Fibroblast of pulmonary artery (primary cell): ENCODE data around the gene UCP3.

Source experiments
- DNase-seq: peaks from one replicate; pipeline ENCODE4 v3.0.0-alpha.2; 2010; ENCODE audit warnings: low read depth
- H3K4me3 ChIP-seq: replicated peaks from 2 replicates; pipeline ENCODE4 v1.5.1; 2011; ENCODE audit warnings: low read depth, mild to moderate bottlenecking, control low read depth, low read length, moderate library complexity
- CTCF ChIP-seq: IDR thresholded peaks from 2 replicates; pipeline ENCODE4 v1.5.1; 2011; ENCODE audit warnings: mild to moderate bottlenecking, control low read depth, low read length, inconsistent platforms; ENCODE audit errors: missing control alignments

Gene UCP3

GRCh38 chr11:74008373-74009229, at the start of gene UCP3:
Gene UCP3, minus strand, starts transcription at chr11:74009085. Its CDS starts 2,043 bp downstream, at chr11:74007042.
- TF ChIP-seq CTCF: no peak
- DNase-seq: no peak
- no peak within 1 kb of the TSS for H3K4me3 ChIP-seq

- no peak for TF ChIP-seq CTCF
- peak; percentile 45 for DNase-seq
- no peak overlapping the region for H3K4me3 ChIP-seq
These were observed 48.6 kb upstream of the UCP3 start for GRCh38 chr11:74057249-74058151.

GRCh38 chr11:74055938-74056337, 47.1 kb upstream of the UCP3 start:
- TF ChIP-seq CTCF: no peak
- H3K4me3 ChIP-seq: no peak overlapping the region
- peak; percentile 34 for DNase-seq

GRCh38 chr11:74050465-74050864, 41.6 kb upstream of the UCP3 start:
- no peak overlapping the region for H3K4me3 ChIP-seq
- DNase-seq: no peak
- TF ChIP-seq CTCF: no peak

GRCh38 chr11:74048993-74049392, 40.1 kb upstream of the UCP3 start:
- H3K4me3 ChIP-seq: no peak overlapping the region
- DNase-seq: no peak
- no peak for TF ChIP-seq CTCF

- no peak for DNase-seq
- H3K4me3 ChIP-seq: no peak overlapping the region
- TF ChIP-seq CTCF: no peak
These were observed 35.7 kb upstream of the UCP3 start for GRCh38 chr11:74044538-74044937.
